ENCODE results near the gene TELO2. TPM values are rescaled to one million over a fixed set of nuclear protein-coding genes. Genes with fewer than 3 reads are reported as not detected.

The TELO2 gene
- total RNA-seq, 1 donor from 2014 or later: 101 TPM

DNA sequence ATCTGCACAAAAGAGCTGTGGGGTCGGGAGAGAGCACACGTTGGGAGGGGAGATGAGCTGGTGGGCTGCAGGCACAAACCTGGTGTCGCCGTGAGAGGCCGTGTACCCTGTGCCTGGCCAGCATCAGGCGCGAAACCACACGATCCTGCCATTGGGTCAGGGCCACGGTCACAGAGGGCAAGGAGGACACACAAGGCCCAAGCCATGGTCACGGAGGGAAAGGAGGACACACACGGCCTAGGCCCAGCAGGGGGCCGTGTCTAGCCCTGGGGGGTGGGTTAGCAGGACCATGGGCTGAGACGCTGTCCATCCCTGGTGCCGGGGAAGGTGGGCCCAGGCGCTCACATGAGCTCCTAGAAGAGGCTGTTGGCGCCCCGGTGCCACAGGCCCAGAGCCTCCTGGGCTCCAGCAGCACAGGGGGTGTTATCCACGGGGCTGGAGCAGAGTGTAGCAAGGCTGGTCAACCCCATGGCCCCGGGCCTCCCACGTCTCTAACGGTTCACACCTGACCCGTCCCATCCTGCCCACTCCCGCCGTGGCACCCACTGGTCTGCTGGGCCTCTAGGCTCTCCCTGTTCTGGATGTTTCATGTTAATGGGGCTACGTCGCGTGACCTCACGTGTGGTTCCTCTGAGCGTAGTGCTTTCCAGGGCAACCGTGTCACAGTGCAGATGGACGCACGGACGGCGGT is 41.3 kb upstream of the TELO2 start:
- no peak for DNase-seq
- Mint-ChIP-seq H3K4me1 (no peaks in the 10 kb centered on the region), H3K36me3 (ENCODE audit: low read depth) (peaks cover 3% of the 10 kb centered on the region), H3K9me3 (no peaks in the 10 kb centered on the region), H3K4me3 (no peak overlapping the region), H3K27ac (no peak overlapping the region), H3K27me3 (no peaks in the 10 kb centered on the region)
- intact Hi-C loops (cut with micrococcal nuclease): no loop called here

DNA sequence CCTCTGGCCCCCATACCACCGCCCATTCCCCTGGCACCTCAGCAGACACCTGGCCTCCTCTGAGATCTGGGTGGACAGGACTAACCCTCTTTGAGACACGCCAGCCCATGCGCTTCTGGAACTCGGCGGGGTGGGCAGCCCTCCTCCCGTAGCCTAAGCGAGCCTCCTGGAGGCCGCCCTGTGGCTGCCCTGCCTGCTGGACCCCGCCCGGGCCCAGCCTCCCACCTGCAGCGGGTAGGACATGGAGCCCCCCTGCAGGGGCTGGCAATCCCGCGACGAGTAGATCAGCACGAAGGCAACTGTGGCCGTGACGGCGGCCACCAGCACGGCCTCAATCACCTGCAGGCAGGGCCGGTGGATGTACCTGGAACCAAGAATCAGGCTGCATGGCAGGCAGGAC is 40.6 kb upstream of the TELO2 start:
- DNase-seq: no peak
- Mint-ChIP-seq H3K4me1 (no peaks in the 10 kb centered on the region), H3K9me3 (no peaks in the 10 kb centered on the region), H3K4me3 (no peak overlapping the region), H3K27ac (no peak overlapping the region), H3K27me3 (no peaks in the 10 kb centered on the region), H3K36me3 (ENCODE audit: low read depth) (peaks cover 3% of the 10 kb centered on the region)
- intact Hi-C loops (cut with micrococcal nuclease): no loop called here

DNA sequence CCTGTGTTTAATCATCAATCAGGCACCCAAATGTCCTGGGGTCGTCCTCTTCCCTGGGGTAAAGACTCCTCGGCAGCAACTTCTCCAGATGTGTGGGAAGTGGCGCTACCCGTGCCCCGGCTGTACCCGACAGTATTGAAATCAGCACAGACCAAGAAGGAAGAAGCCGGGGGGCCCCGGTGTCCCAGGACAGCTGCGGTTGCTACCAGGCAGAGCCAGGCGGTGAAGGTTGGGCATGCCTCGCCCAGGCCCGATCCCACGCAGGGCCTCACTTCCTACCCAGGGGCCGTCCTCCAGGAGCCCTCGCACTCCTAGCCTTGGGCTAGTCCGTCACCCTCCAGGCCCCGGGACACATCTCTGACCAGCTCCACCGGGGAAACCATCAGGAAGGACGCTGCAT is 39.8 kb upstream of the TELO2 start:
- H3K4me3 Mint-ChIP-seq: no peak overlapping the region
- H3K9me3 Mint-ChIP-seq: no peaks in the 10 kb centered on the region
- DNase-seq: no peak
- intact Hi-C loops (cut with micrococcal nuclease): no loop called here
- H3K27ac Mint-ChIP-seq: no peak overlapping the region
- H3K27me3 Mint-ChIP-seq: no peaks in the 10 kb centered on the region
- no peaks in the 10 kb centered on the region for H3K4me1 Mint-ChIP-seq
- H3K36me3 Mint-ChIP-seq (ENCODE audit: low read depth): peaks cover 3% of the 10 kb centered on the region

DNA sequence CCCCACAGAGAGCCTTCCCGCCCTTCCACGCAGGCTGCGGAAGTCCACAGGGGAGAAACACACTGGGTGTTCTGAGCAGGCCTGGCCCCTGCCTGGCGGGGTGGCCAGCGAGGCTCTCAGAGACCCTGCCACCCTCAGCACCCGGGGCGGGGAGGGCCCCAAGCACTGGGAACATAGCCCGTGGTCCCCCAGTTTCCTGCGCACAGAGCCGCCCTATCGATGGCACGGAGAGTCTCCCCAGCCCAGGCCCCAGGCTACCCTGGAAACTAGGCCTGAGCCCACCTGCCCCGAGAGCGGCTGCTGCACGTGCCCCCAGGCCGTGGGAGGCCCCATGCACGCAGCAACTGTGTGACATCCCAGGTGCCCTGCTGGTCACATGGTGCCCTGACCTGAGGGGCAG is 38.6 kb upstream of the TELO2 start:
- Mint-ChIP-seq H3K27ac (no peak overlapping the region), H3K9me3 (no peaks in the 10 kb centered on the region), H3K4me1 (peaks cover 4% of the 10 kb centered on the region), H3K4me3 (no peak overlapping the region), H3K27me3 (no peaks in the 10 kb centered on the region), H3K36me3 (ENCODE audit: low read depth) (peaks cover 3% of the 10 kb centered on the region)
- intact Hi-C loops (cut with micrococcal nuclease): no loop called here
- no peak for DNase-seq

DNA sequence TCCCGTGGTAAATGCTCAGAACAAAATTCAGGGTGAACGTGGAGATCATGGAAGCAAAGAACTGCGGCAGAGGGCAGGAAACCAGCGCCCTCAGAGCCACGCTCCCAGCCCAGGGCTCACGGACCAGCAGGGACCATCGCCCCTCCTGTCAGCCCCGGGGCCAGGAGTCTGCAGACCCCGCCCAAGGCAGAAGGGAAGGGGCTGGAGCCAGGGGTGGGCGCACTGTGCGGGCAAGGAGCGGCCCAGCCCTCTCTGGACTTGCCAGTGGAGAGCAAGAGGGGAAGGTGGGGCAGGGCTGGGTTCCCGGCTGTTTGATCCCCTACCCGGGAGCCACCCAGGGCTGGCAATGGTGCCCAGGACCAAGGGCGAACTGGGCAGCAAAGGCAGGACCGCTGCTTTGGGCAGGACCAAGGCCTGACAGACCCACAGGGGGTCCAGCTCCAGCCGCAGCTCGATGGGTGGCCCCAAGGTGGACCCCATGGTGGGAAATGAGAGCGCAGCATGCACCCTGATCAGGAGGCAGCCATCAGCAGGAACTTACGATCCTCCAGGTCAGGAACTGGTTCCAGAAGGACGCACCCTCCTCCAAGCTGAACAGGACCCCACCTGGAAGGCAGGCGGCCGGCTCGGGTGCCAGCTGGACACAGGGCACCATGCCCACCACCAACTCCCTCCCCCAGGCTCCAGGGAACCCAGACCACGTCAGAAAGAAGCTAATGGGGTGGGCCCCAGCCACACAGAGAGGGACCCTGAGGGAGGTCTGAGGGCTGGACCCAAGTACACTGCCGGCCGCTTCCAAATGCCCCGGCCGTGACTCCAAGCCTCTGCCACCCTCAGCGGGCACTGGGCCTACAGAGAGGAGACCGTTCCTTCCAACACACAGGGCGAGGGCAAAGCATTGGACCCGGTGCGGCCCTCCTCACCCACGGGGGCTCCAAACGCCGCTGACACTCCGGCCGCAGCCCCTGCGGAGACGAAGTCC is 37.7 kb upstream of the TELO2 start:
- no peak overlapping the region for H3K27ac Mint-ChIP-seq
- H3K4me3 Mint-ChIP-seq: no peak overlapping the region
- no peak for DNase-seq
- no peaks in the 10 kb centered on the region for H3K9me3 Mint-ChIP-seq
- H3K36me3 Mint-ChIP-seq (ENCODE audit: low read depth): peaks cover 1% of the 10 kb centered on the region
- peaks cover 4% of the 10 kb centered on the region for H3K4me1 Mint-ChIP-seq
- intact Hi-C loops (cut with micrococcal nuclease): no loop called here
- no peaks in the 10 kb centered on the region for H3K27me3 Mint-ChIP-seq

DNA sequence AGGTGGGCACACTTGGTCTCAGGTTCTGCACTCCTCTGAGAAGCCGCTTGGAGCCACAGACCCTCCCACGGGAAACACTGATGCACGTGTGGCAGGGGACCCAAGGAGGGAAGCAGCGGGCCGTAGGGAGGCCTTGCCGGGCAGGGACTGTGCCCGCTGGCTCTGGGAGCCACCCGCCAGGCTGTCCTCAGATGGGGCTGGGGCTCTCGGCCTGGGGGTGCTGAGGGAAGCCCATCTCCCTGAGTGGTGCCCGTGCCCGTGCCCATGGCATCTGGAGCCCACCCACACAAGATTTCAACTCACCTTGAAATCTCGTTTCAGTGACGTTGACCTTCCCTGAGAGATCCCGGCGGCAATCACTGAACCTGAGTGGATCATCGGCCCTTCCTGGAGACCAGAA is 36.2 kb upstream of the TELO2 start:
- no peak overlapping the region for H3K27ac Mint-ChIP-seq
- H3K4me1 Mint-ChIP-seq: peaks cover 4% of the 10 kb centered on the region
- H3K4me3 Mint-ChIP-seq: no peak overlapping the region
- intact Hi-C loops (cut with micrococcal nuclease): no loop called here
- DNase-seq: no peak
- peaks cover 3% of the 10 kb centered on the region for H3K36me3 Mint-ChIP-seq (ENCODE audit: low read depth)
- H3K27me3 Mint-ChIP-seq: no peaks in the 10 kb centered on the region
- H3K9me3 Mint-ChIP-seq: no peaks in the 10 kb centered on the region

DNA sequence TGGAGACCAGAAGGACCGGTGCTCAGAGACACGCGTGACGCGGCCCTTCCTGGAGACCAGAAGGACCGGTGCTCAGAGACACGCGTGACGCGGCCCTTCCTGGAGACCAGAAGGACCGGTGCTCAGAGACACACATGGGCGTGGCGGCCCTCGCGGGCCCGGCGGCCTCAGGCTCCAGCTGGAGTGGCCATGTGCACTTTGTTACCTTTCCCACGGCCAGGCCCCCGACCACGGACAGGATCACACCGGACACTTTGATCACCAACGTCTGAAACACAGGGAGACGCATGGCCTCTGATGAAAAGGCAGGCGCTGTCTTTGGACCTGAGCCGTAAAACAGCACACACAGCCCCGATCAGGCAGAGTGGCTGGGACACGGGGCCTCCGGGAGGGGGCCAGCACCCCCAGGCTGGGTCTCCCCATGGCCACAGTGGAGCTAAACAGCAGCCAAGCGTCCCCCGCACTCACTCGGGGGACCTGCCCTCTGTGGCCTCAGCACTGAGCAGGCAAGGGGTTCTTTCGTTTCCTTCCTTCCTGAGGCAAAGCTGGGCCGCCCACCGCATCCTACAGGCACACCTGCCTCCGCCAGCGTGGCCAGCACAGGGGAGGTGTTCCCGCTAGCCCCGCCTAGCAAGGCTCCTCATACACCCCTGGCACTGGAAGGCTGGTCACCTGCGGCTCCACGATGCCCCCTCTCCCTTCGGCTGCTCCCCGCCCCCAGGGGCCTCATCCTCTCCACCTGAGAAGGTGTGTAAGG is 35.5 kb upstream of the TELO2 start:
- intact Hi-C loops (cut with micrococcal nuclease): no loop called here
- H3K9me3 Mint-ChIP-seq: no peaks in the 10 kb centered on the region

DNA sequence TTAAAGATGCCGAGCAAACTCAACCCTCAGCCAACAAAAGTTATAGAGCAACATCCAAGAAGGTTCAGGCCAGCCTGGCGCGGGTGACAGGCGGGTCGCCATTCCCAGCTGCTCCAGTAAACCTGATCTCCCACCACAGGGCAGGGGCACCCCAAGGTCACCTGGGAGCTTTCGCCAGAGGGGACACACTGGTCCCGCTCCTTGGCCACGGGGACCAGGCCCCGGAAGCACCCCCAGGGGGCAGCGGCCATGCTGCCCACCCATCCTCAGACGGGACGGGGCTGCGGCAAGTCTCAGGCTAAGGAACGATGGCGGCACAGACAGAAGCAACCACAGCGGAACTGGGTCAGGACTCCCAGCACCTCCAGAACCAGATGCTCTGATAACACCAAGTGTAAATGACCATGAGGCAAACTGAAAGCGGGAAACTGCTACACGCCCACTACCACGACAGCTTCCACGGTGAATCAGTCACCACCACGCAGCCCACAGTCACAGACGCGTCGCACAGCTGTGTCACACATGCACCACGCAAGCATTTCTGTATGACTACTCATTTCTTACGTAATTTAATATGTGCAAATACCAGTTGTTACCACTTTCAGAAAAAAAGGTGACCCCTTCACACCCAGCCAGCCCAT is 34.7 kb upstream of the TELO2 start:
- Mint-ChIP-seq H3K4me1 (peaks cover 4% of the 10 kb centered on the region), H3K36me3 (ENCODE audit: low read depth) (peaks cover 3% of the 10 kb centered on the region), H3K27me3 (no peaks in the 10 kb centered on the region), H3K4me3 (no peak overlapping the region), H3K9me3 (no peaks in the 10 kb centered on the region), H3K27ac (no peak overlapping the region)
- intact Hi-C loops (cut with micrococcal nuclease): no loop called here
- no peak for DNase-seq

More for the DNA sequence above, 35.5 kb upstream of the TELO2 start:
- no peaks in the 10 kb centered on the region for H3K27me3 Mint-ChIP-seq
- no peak overlapping the region for H3K27ac Mint-ChIP-seq
- peaks cover 4% of the 10 kb centered on the region for H3K4me1 Mint-ChIP-seq
- H3K4me3 Mint-ChIP-seq: no peak overlapping the region
- DNase-seq: no peak
- H3K36me3 Mint-ChIP-seq (ENCODE audit: low read depth): peaks cover 3% of the 10 kb centered on the region

DNA sequence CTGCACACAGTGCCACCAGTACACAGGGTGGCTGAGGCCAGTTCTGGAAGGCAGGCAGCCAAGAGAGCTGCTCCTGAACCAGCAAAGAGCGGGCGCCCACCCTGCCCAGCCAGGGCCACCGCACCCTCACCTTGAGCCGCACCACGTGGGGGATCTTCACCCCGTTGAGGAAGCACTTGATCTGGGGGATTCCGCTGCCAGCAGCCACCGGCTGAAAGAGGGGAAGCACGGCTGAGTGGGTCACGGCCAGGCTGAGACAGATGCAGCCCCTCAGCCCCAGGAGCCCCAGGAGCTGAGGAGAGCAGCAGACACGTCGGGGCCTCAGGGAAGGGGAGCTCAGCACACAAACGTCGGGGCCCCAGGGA is 34.2 kb upstream of the TELO2 start:
- Mint-ChIP-seq H3K27ac (no peak overlapping the region), H3K36me3 (ENCODE audit: low read depth) (peaks cover 3% of the 10 kb centered on the region), H3K27me3 (no peaks in the 10 kb centered on the region), H3K4me1 (peaks cover 4% of the 10 kb centered on the region), H3K4me3 (no peak overlapping the region), H3K9me3 (no peaks in the 10 kb centered on the region)
- intact Hi-C loops (cut with micrococcal nuclease): no loop called here
- no peak for DNase-seq

DNA sequence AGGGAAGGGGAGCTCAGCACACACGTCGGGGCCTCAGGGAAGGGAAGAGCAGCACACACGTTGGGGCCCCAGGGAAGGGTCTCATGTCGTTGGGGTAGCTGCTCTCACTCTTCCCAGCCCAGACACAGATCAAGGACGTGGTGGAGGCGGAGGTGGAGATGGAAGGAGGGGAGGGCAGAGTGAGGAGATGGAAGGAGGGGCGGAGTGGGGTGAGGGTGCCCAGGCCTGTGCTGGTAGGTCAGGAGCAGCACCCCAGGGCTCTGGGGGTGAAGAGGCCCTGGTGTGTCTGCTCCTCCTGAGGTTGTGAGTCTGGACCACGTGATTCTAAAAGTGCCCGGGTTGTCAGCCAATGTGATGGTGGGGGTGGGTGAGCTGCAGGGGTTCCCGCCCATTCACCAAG is 33.2 kb upstream of the TELO2 start:
- DNase-seq: no peak
- Mint-ChIP-seq H3K4me1 (peaks cover 4% of the 10 kb centered on the region), H3K4me3 (no peak overlapping the region), H3K27me3 (no peaks in the 10 kb centered on the region), H3K27ac (no peak overlapping the region), H3K36me3 (ENCODE audit: low read depth) (peaks cover 2% of the 10 kb centered on the region), H3K9me3 (no peaks in the 10 kb centered on the region)
- intact Hi-C loops (cut with micrococcal nuclease): no loop called here

DNA sequence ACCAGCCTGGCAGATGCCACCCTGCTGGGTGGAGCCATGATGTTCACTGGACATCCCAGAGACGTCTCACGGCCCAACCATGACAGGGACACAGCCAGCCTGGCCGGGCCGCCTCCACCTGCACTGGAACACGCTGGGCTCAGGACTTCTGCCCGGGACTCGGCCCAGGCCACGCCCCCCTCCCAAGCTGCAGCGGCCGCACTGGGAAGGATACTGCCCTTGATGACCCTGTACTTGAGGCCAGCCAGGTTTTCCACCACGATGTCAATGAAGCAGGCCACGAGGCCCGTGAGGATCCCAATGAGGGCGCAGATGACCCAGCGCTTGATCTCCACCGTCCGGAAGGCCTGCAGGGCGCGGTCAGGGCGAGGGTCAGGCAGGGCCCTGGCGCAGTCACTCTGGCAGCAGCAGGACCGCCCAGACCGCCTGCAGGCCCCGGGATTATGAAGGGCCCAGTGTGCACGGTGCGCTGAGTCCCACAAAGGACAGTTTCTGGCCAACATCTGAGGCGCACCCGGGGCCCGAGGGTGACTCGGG is 32.5 kb upstream of the TELO2 start:
- Mint-ChIP-seq H3K4me3 (no peak overlapping the region), H3K9me3 (no peaks in the 10 kb centered on the region), H3K4me1 (peaks cover 4% of the 10 kb centered on the region), H3K36me3 (ENCODE audit: low read depth) (peaks cover 2% of the 10 kb centered on the region), H3K27me3 (no peaks in the 10 kb centered on the region), H3K27ac (no peak overlapping the region)
- DNase-seq: no peak
- intact Hi-C loops (cut with micrococcal nuclease): no loop called here

DNA sequence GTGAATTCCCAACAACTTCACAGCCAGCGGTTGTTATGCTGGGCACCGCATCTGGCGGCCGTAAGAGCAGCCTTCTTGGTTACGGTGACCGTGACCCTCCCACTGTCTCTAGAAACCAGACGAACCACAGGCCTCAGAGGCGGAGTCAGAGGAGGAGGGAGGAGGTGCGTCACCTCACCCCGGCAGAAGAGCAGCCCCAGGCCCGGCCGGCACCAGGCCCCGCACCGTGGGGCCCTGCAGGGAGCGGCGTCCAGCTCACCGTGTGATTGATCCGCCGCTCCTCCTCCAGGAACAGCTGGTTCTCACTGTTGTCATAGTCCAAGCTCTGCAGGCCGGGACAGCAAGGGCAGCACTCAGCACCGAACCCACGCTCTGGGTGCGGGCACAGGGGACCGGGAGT is 32.0 kb upstream of the TELO2 start:
- peaks cover 4% of the 10 kb centered on the region for H3K4me1 Mint-ChIP-seq
- H3K36me3 Mint-ChIP-seq (ENCODE audit: low read depth): peaks cover 2% of the 10 kb centered on the region
- intact Hi-C loops (cut with micrococcal nuclease): no loop called here
- H3K27ac Mint-ChIP-seq: no peak overlapping the region
- no peak for DNase-seq
- H3K4me3 Mint-ChIP-seq: no peak overlapping the region
- H3K9me3 Mint-ChIP-seq: no peaks in the 10 kb centered on the region
- no peaks in the 10 kb centered on the region for H3K27me3 Mint-ChIP-seq

DNA sequence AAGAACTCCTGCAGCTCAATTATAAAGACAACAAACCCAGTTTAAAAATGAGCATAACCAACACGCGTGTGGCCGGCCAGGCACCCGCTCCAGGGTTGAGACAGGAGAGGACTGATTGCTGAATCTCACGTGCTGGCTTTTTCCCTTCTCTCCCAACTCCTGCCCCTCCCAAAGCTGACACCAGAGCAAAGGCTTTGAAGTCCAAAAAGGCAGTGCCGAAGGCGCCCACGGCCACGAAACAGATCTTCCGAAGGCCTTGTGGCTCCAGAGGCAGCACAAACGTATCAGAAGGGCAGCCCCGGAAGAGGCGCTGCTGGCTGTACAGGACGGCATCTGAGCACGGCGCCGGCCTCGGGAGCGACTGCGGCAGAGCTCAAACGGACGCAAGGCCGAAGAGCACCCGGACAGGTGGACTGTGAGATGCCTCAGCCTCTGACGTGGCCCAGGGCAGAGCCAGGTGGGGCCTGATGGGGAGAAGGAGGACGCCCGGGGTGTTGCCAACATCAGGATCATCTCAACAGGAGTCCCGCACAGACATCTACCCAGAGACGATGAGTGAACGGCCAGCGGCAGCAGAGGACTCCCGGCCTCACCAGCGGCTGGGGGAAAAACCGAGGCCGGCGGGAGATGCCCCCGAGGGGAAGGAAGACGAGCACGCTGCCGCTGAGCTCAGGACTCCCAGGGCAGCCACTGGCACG is 28.8 kb upstream of the TELO2 start:
- H3K27ac Mint-ChIP-seq: no peak overlapping the region
- H3K36me3 Mint-ChIP-seq (ENCODE audit: low read depth): peaks cover 2% of the 10 kb centered on the region
- no peak overlapping the region for H3K4me3 Mint-ChIP-seq
- DNase-seq: no peak
- no peaks in the 10 kb centered on the region for H3K27me3 Mint-ChIP-seq
- intact Hi-C loops (cut with micrococcal nuclease): no loop called here
- no peaks in the 10 kb centered on the region for H3K9me3 Mint-ChIP-seq
- H3K4me1 Mint-ChIP-seq: no peaks in the 10 kb centered on the region
